Upper lobe of right lung (tissue), 1 donor: ENCODE results near the gene PRDM5. TPM values are rescaled to one million over a fixed set of nuclear protein-coding genes. Genes with fewer than 3 reads are reported as not detected.
"Not testable (repeated sequence)": the region's sequence is repeated elsewhere in the genome, so short reads cannot be mapped to it uniquely, and the experiment has no call there.

Source experiments
- ATAC-seq: fragments of 200-7000 bp; cut with Tn5 transposase; one replicate; pipeline ENCODE4 v1.9.1; 2020; ENCODE audit warnings: mild to moderate bottlenecking, moderate library complexity
- DNase-seq: peaks from one replicate; pipeline ENCODE4 v3.0.0-alpha.2; 2020
- H3K27ac ChIP-seq: fragments of 200-600 bp; one replicate; pipeline ENCODE4 v1.8.0; 2022
- H3K27me3 ChIP-seq: fragments of 200-600 bp; one replicate; pipeline ENCODE4 v1.8.0; 2022; ENCODE audit warnings: mild to moderate bottlenecking
- H3K36me3 ChIP-seq: fragments of 200-600 bp; one replicate; pipeline ENCODE4 v1.8.0; 2022
- H3K4me1 ChIP-seq: fragments of 200-600 bp; one replicate; pipeline ENCODE4 v1.8.0; 2022
- H3K4me3 ChIP-seq: fragments of 200-600 bp; one replicate; pipeline ENCODE4 v1.8.0; 2022; ENCODE audit warnings: mild to moderate bottlenecking
- H3K9me3 ChIP-seq: fragments of 200-600 bp; one replicate; pipeline ENCODE4 v1.8.0; 2022
- CTCF ChIP-seq: fragments of 200-600 bp; IDR thresholded peaks from one replicate; pipeline ENCODE4 v1.8.0; 2022; ENCODE audit warnings: antibody characterized with exemption
- intact Hi-C: fragments of 100-400 bp; cut with DNase I; formaldehyde crosslinking; loops from one replicate; pipeline ENCODE4 v1.11.0; 2022
- total RNA-seq: library from RNA; stranded (reverse); fragmentation: NEBNext Ultra II Directional; extraction: Animal tissue kit (Norgen Biotek cat#: 25700); gene quantifications from one replicate; pipeline ENCODE4 v1.2.1, GENCODE V29; 2021
- donor health status: DM: no; HTN: yes; CAD: no; lungs with severe emphysema.

The PRDM5 gene
- total RNA-seq, 1 donor from 2014 or later: 17.0 TPM

- intact Hi-C loops: no loop called here
- Histone ChIP-seq H3K4me1 (no peaks in the 10 kb centered on the region), H3K27ac (no peak overlapping the region), H3K36me3 (peaks cover 4% of the 10 kb centered on the region), H3K9me3 (peaks cover 8% of the 10 kb centered on the region), H3K27me3 (no peaks in the 10 kb centered on the region), H3K4me3 (no peak overlapping the region)
- TF ChIP-seq CTCF: no peak
- ATAC-seq (no peak), DNase-seq (no peak)
These were observed 168.7 kb downstream of the PRDM5 start for GRCh38 chr4:120753854-120754253.

- no peak for TF ChIP-seq CTCF
- DNase-seq (no peak), ATAC-seq (no peak)
- no peak overlapping the region for H3K27ac ChIP-seq
- H3K4me3 ChIP-seq: no peak overlapping the region
- no peaks in the 10 kb centered on the region for H3K27me3 ChIP-seq
- no peaks in the 10 kb centered on the region for H3K4me1 ChIP-seq
- peaks cover 4% of the 10 kb centered on the region for H3K36me3 ChIP-seq
- intact Hi-C loops: no loop called here
- peaks cover 8% of the 10 kb centered on the region for H3K9me3 ChIP-seq
These were observed 172.4 kb downstream of the PRDM5 start for GRCh38 chr4:120750152-120750525.

GRCh38 chr4:120749445-120750151 lies 172.9 kb downstream of the PRDM5 start:
- no peak for TF ChIP-seq CTCF
- H3K27ac ChIP-seq: no peak overlapping the region
- no peak overlapping the region for H3K4me3 ChIP-seq
- no peaks in the 10 kb centered on the region for H3K4me1 ChIP-seq
- no peaks in the 10 kb centered on the region for H3K27me3 ChIP-seq
- H3K36me3 ChIP-seq: peaks cover 4% of the 10 kb centered on the region
- H3K9me3 ChIP-seq: peaks cover 8% of the 10 kb centered on the region
- no peak for DNase-seq
- intact Hi-C loops: no loop called here
- ATAC-seq: no peak

- H3K36me3 ChIP-seq, H3K4me1 ChIP-seq, H3K27me3 ChIP-seq, H3K4me3 ChIP-seq, intact Hi-C loops, H3K9me3 ChIP-seq, DNase-seq, H3K27ac ChIP-seq, ATAC-seq: not testable (repeated sequence)
These were observed 180.9 kb downstream of the PRDM5 start for GRCh38 chr4:120741636-120742035.

GRCh38 chr4:120736312-120736711 lies 186.2 kb downstream of the PRDM5 start:
- no peak for ATAC-seq
- Histone ChIP-seq H3K9me3 (no peaks in the 10 kb centered on the region), H3K27ac (no peak overlapping the region), H3K4me1 (no peaks in the 10 kb centered on the region), H3K27me3 (no peaks in the 10 kb centered on the region), H3K4me3 (no peak overlapping the region), H3K36me3 (no peaks in the 10 kb centered on the region)
- TF ChIP-seq CTCF: no peak
- intact Hi-C loops: no loop called here
- DNase-seq: no peak

- no peak for TF ChIP-seq CTCF
- Histone ChIP-seq H3K4me3 (no peak overlapping the region), H3K27me3 (no peaks in the 10 kb centered on the region), H3K9me3 (no peaks in the 10 kb centered on the region), H3K27ac (no peak overlapping the region), H3K4me1 (no peaks in the 10 kb centered on the region), H3K36me3 (no peaks in the 10 kb centered on the region)
- DNase-seq (no peak), ATAC-seq (peak; percentile 20)
- intact Hi-C loops: no loop called here
These were observed 188.6 kb downstream of the PRDM5 start for GRCh38 chr4:120733968-120734367.
